A549 (cell line): Measurements from ENCODE around the gene DPYSL4. TPM values are rescaled to one million over a fixed set of nuclear protein-coding genes. Genes with fewer than 3 reads are reported as not detected.

Experiments used
- ATAC-seq, 2 experiments: fragments of 200-7000 bp in 1 of 2; fragments of >200 bp in 1 of 2; cut with Nextera tagmentation in 1 of 2; cut with Tn5 transposase in 1 of 2; 3 replicates each; pipeline versions ENCODE4 v1.8.0 to v1.9.1; 2018 to 2020; ENCODE audit warnings: mild to moderate bottlenecking in 1 of 2, moderate library complexity in 1 of 2
- CTCF ChIA-PET: fragments of 300-600 bp; sonication (Branson Sonifier 250); formaldehyde crosslinking; extraction: SDS; loops from one replicate; lab custom pipeline; 2021; ENCODE audit warnings: antibody characterized with exemption, inconsistent platforms; lab: Yijun Ruan, JAX
- POLR2A ChIA-PET: fragments of 350-600 bp; formaldehyde crosslinking; extraction: SDS; loops from one replicate; lab custom pipeline; 2021; ENCODE audit warnings: antibody characterized with exemption, inconsistent platforms; lab: Yijun Ruan, JAX
- DNase-seq, 2 experiments: peaks; one replicate each; pipeline versions ENCODE4 v3.0.0 to v3.0.0-alpha.2; 2011 to 2016; ENCODE audit warnings: low read depth in 1 of 2, low spot score in 1 of 2
- FAIRE-seq: peaks from 2 replicates; lab custom pipeline; 2011; peaks lifted over from hg19 to GRCh38; lab: Jason Lieb, UNC
- H3K27ac ChIP-seq, 2 experiments: fragments of >200 bp; sonication (Bioruptor Twin); formaldehyde crosslinking; 3 replicates each; pipeline ENCODE4 v1.5.1; 2016 to 2017
- H3K4me1 ChIP-seq: fragments of >200 bp; sonication (Bioruptor Twin); formaldehyde crosslinking; 3 replicates; pipeline ENCODE4 v1.6.1; 2016
- H3K4me2 ChIP-seq: fragments of >200 bp; sonication (Bioruptor Twin); formaldehyde crosslinking; 3 replicates; pipeline ENCODE4 v1.6.1; 2016
- H3K4me3 ChIP-seq: fragments of >200 bp; sonication (Bioruptor Twin); formaldehyde crosslinking; 3 replicates; pipeline ENCODE4 v1.5.1; 2016
- H3K9me3 ChIP-seq: fragments of >200 bp; sonication (Bioruptor Twin); formaldehyde crosslinking; 3 replicates; pipeline ENCODE4 v1.6.1; 2016
- BCL3 ChIP-seq: fragments of >200 bp; sonication (Bioruptor Twin); formaldehyde crosslinking; IDR thresholded peaks from 3 replicates; pipeline ENCODE4 v1.6.1; 2016
- CBX2 ChIP-seq: fragments of 200-600 bp; sonication (generic); IDR thresholded peaks from 2 replicates; pipeline ENCODE4 v1.6.1; 2016; ENCODE audit warnings: low read depth, mild to moderate bottlenecking, borderline replicate concordance
- CHD2 ChIP-seq: fragments of 150-350 bp; IDR thresholded peaks from 2 replicates; pipeline ENCODE4 v1.6.1; 2014; ENCODE audit warnings: low read length; ENCODE audit not compliant: partially characterized antibody
- E2F6 ChIP-seq: IDR thresholded peaks from 2 replicates; pipeline ENCODE4 v1.6.1; 2012; ENCODE audit warnings: low read depth, borderline replicate concordance
- ESRRA ChIP-seq: fragments of 150-350 bp; IDR thresholded peaks from 2 replicates; pipeline ENCODE4 v1.6.1; 2014; ENCODE audit warnings: mild to moderate bottlenecking, low read length, borderline replicate concordance
- FOSB ChIP-seq: fragments of 250-450 bp; sonication (Bioruptor Pico); IDR thresholded peaks from 2 replicates; pipeline ENCODE4 v1.5.0; 2020; ENCODE audit warnings: mild to moderate bottlenecking, moderate library complexity
- HOXA7 ChIP-seq: fragments of 250-450 bp; sonication (Bioruptor Pico); IDR thresholded peaks from 2 replicates; pipeline ENCODE4 v1.5.0; 2020; ENCODE audit warnings: mild to moderate bottlenecking, moderate library complexity
- HOXB5 ChIP-seq: fragments of 250-450 bp; sonication (Bioruptor Pico); IDR thresholded peaks from 2 replicates; pipeline ENCODE4 v1.5.0; 2020; ENCODE audit warnings: mild to moderate bottlenecking, moderate library complexity
- JUN ChIP-seq, 2 experiments: fragments of >200 bp; sonication (Bioruptor Twin); formaldehyde crosslinking; IDR thresholded peaks; 2 replicates in 1 of 2; 3 replicates in 1 of 2; pipeline ENCODE4 v1.6.1; 2016 to 2017
- JUNB ChIP-seq: fragments of >200 bp; sonication (Bioruptor Twin); formaldehyde crosslinking; IDR thresholded peaks from 2 replicates; pipeline ENCODE4 v1.6.1; 2016
- MAFK ChIP-seq: fragments of 450-650 bp; IDR thresholded peaks from 2 replicates; pipeline ENCODE4 v1.6.1; 2014; ENCODE audit not compliant: partially characterized antibody
- NFE2L2 ChIP-seq: fragments of 150-350 bp; conservative IDR thresholded peaks from 2 replicates; pipeline ENCODE4 v1.6.1; 2014; ENCODE audit warnings: low read length
- POLR2A ChIP-seq: IDR thresholded peaks from 2 replicates; pipeline ENCODE4 v1.6.1; 2012; ENCODE audit warnings: mild to moderate bottlenecking, low read length
- POLR2AphosphoS2 ChIP-seq: conservative IDR thresholded peaks from 2 replicates; pipeline ENCODE4 v1.6.1; 2012; ENCODE audit warnings: low read length, improper control_type of control experiment, inconsistent platforms
- RCOR1 ChIP-seq: fragments of 150-350 bp; IDR thresholded peaks from 2 replicates; pipeline ENCODE4 v1.6.1; 2014; ENCODE audit warnings: antibody characterized with exemption, low read length, low read depth
- RNF2 ChIP-seq: fragments of 200-600 bp; sonication (generic); IDR thresholded peaks from 2 replicates; pipeline ENCODE4 v1.6.1; 2016; ENCODE audit warnings: low read depth, mild to moderate bottlenecking, antibody characterized with exemption, moderate library complexity, borderline replicate concordance
- TFCP2L1 ChIP-seq: fragments of 250-450 bp; sonication (Bioruptor Pico); IDR thresholded peaks from 2 replicates; pipeline ENCODE4 v1.5.0; 2021; ENCODE audit warnings: mild to moderate bottlenecking
- ZNF302 ChIP-seq: fragments of 250-450 bp; sonication (Bioruptor Pico); IDR thresholded peaks from 2 replicates; pipeline ENCODE4 v1.9.0; 2021; ENCODE audit warnings: inconsistent platforms, mild to moderate bottlenecking, moderate library complexity
- WGBS: methylation state at CpG from one replicate; pipeline ENCODE4 v1.1.6; 2017; ENCODE audit errors: missing lambda C conversion rate; 5-methylcytosine and 5-hydroxymethylcytosine counted together
- polyA plus RNA-seq, 4 experiments: library from polyadenylated mRNA; depleted of rRNA in 3 of 4; stranded (reverse); fragments of >200 nt; fragmentation: RNase III in 1 of 4; extraction: RNeasy Plus Mini Kit Qiagen cat#74134 plus additional on column Dnase treatment in 1 of 4; gene quantifications; 2 replicates in 3 of 4; 3 replicates in 1 of 4; pipeline ENCODE4 v1.2.3, GENCODE V29; 2011 to 2017
- TF ChIP-seq, protein P1 (sequence below): fragments of >200 bp; sonication (Bioruptor Twin); formaldehyde crosslinking; IDR thresholded peaks from 3 replicates; pipeline ENCODE4 v1.5.1; 2016
- TF ChIP-seq, protein P2 (sequence below): fragments of 250-450 bp; sonication (Bioruptor Pico); IDR thresholded peaks from 2 replicates; pipeline ENCODE4 v1.5.0; 2020; ENCODE audit warnings: low read depth, mild to moderate bottlenecking, moderate library complexity
- TF ChIP-seq, protein P3 (sequence below): IDR thresholded peaks from 2 replicates; pipeline ENCODE4 v1.6.1; 2012

The DPYSL4 gene
- polyA plus RNA-seq, 2 of the 4 experiments (the other 2 are of a cell fraction) = 2.9 to 14.1 TPM

- DNase-seq (no peak), FAIRE-seq (no peak), ATAC-seq (no peak)
- CTCF ChIA-PET = interaction anchor here (1.9 kb wide), 1 partner anchor 13 kb away, joined by 6 read pairs; no protein-coding TSS in a partner anchor
- Histone ChIP-seq H3K4me1 (no peaks in the 10 kb centered on the region), H3K4me2 (no peak overlapping the region), H3K4me3 (no peak overlapping the region), H3K9me3 (peaks cover 7% of the 10 kb centered on the region; the same call in 1 of the 3 replicates), H3K27ac (no peak overlapping the region)
- POLR2A ChIA-PET = no interaction called here
- TF ChIP-seq ZNF302 (CRISPR knock-in tag) = no peak
- TF ChIP-seq, protein P1, sequence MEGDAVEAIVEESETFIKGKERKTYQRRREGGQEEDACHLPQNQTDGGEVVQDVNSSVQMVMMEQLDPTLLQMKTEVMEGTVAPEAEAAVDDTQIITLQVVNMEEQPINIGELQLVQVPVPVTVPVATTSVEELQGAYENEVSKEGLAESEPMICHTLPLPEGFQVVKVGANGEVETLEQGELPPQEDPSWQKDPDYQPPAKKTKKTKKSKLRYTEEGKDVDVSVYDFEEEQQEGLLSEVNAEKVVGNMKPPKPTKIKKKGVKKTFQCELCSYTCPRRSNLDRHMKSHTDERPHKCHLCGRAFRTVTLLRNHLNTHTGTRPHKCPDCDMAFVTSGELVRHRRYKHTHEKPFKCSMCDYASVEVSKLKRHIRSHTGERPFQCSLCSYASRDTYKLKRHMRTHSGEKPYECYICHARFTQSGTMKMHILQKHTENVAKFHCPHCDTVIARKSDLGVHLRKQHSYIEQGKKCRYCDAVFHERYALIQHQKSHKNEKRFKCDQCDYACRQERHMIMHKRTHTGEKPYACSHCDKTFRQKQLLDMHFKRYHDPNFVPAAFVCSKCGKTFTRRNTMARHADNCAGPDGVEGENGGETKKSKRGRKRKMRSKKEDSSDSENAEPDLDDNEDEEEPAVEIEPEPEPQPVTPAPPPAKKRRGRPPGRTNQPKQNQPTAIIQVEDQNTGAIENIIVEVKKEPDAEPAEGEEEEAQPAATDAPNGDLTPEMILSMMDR = no peak
- TF ChIP-seq FOSB (CRISPR knock-in tag) = no peak
- TF ChIP-seq MAFK = no peak
- no peak for TF ChIP-seq E2F6
- TF ChIP-seq, protein P2, sequence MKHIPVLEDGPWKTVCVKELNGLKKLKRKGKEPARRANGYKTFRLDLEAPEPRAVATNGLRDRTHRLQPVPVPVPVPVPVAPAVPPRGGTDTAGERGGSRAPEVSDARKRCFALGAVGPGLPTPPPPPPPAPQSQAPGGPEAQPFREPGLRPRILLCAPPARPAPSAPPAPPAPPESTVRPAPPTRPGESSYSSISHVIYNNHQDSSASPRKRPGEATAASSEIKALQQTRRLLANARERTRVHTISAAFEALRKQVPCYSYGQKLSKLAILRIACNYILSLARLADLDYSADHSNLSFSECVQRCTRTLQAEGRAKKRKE (CRISPR knock-in tag) = no peak
- TF ChIP-seq JUN (IDR thresholded peaks at IDR 0.05) = no peak
- TF ChIP-seq ESRRA = no peak
- no peak for TF ChIP-seq CHD2
- 93% methylated on average over 9 of the region's 14 CpGs for WGBS
Measured at GRCh38 chr10:132210766-132211165, 24.0 kb downstream of the DPYSL4 start.

DNA sequence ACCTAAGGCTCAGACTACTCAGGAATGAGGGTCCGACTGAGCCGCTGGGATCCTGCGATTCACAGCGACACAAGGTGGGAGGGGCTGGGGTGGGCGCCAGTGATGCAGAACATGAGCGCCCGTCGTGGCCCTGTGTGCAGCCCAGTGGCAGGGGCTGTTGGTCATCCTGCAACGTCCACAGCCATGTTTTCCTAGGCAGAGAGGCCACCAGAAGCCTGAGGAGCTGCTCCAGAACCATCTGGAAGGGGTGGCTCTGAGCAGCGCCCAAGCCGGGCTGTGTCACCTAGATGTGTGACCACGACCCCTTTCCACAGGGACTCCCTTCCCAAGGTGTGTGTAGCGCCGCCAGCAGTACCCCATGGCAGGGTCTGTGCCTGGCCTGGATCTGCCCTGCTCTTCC, 24.5 kb downstream of the DPYSL4 start:
- CTCF ChIA-PET = no interaction called here
- Histone ChIP-seq H3K27ac (no peak overlapping the region), H3K4me2 (no peak overlapping the region), H3K9me3 (peaks cover 12% of the 10 kb centered on the region; the same call in 2 of the 3 replicates), H3K4me3 (no peak overlapping the region), H3K4me1 (no peaks in the 10 kb centered on the region)
- 84% methylated on average over 12 of the region's 14 CpGs for WGBS
- FAIRE-seq (no peak), ATAC-seq (no peak), DNase-seq (no peak)
- TF ChIP-seq JUNB (no peak), RNF2 (no peak), RCOR1 (no peak), TFCP2L1 (no peak), HOXA7 (CRISPR knock-in tag) (no peak), POLR2A (no peak), BCL3 (no peak), CBX2 (no peak), HOXB5 (CRISPR knock-in tag) (no peak), E2F6 (no peak), POLR2AphosphoS2 (no peak), NFE2L2 (no peak)
- TF ChIP-seq, protein P3, sequence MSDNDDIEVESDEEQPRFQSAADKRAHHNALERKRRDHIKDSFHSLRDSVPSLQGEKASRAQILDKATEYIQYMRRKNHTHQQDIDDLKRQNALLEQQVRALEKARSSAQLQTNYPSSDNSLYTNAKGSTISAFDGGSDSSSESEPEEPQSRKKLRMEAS = no peak
- TF ChIP-seq, protein P2 (CRISPR knock-in tag) = no peak
- POLR2A ChIA-PET = no interaction called here
